ENCODE data around the gene SCP2.

The SCP2 gene

DNA sequence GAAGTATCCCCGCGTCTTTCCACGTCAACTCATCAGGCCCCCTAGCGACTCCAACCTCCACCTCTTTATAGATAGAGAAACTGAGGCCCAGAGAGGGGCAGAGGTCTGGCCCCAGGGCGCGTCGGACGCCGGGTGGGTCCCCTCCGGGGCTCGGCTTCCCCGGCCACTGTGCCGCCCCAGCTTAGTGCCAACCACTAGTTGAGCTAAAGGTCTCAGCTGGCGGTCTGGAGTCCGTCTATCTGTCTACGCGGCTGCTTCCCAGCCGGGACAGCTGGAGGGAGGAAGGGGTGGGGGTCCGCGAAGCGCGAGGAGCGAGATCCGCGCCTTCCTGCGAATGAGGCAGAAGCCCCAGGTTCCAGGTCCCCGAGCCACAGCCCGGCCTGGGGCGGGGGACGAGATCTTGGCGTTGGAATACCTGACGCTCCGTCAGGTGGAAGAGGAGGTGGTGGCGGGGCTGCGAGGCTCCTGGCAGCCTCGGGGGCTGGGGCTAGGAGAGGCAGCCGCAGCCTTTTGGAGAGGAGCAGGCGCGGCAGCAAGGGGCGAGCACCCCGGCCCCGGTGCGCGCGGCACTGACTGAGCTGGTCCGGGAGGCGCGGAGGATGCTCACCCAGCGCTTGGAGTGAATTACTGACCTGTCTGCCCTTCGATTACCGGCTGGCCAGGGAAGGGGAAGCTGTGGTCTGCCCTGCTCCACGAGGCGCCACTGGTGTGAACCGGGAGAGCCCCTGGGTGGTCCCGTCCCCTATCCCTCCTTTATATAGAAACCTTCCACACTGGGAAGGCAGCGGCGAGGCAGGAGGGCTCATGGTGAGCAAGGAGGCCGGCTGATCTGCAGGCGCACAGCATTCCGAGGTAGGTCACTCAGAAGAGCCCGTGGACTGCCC is 135.9 kb downstream of the SCP2 start:
- DNase-seq (ENCODE audit: extremely low spot score, insufficient read length, low read depth) (no peak), FAIRE-seq (no peak)

DNA sequence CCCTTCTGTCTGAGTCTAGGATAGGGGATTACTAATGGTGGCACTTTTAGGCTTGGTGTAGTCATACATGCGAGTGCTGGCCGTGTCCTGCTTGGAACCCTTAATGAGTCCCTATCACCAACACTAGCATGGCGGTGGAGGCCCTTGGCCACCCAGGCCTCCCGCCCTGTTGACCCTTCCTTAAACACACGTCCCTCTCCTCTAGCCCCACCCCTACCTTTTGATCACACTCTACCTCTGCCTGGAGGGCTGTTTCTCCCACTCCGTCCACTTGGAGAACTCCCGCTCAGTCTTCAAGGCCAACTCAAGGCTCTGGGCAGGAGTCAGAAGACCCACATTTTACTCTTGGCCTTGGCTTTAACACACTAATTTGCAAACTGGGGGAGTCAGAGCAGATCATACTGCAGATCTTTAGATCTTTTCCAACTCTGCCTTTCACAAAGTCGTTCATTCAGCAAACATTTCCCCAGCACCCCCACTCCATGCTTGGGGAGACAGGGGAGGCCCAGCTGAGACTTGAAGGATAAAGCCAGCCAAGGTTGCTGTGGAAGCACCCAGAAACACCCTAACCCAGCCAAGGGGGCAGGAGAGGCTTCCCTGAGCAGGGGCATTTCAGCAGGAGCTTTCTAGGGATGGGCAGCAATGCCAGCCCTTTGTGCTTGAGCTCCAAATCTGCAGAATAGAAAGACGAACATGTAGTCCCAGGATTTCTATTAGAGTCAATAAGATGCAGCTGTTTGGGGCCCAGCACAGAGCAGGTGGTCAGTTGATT is 136.9 kb downstream of the SCP2 start:
- DNase-seq (ENCODE audit: extremely low spot score, insufficient read length, low read depth) (no peak), FAIRE-seq (no peak)

DNA sequence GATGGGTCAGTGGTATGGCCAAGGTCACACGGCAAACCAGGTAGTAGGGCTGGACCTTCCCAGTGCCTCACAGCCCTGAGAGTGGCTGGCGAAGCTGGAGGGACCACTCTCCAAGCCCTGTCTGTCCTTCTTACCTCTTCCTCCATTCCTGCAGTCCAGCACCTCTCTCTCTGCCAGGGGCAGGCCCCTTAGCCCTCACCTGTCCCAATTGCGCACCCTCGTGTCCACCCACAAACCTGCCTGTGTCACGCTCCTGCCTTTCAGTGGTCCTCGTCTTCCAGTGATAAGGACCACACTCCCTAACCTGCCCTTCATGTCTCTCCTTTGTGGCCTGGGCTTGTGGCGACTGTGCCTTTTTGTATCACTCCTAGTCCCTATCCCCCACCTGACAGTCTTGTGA is 138.3 kb downstream of the SCP2 start:
- FAIRE-seq: no peak

DNA sequence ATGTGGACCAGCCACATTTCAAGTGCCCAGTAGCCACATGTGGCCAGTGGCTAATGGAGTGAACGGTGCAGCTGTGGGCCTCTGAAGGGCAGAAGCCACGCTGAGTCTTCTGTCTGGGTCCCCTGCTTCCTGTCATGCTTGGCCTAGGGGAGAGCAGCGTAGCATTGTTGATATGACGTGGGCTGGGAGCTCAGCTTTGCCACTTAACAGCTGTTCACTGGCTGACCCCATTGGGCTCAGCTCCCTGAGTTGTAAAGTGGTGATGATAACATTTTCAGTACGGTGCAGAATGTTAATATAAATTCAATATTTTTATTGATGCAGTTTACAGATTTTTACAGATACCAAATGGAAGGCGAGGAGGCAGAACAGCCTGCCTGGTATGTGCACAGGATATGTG is 139.4 kb downstream of the SCP2 start:
- no peak for FAIRE-seq
- no peak for DNase-seq (ENCODE audit: extremely low spot score, insufficient read length, low read depth)

More for the DNA sequence above, 138.3 kb downstream of the SCP2 start:
- DNase-seq (ENCODE audit: extremely low spot score, insufficient read length, low read depth): no peak

DNA sequence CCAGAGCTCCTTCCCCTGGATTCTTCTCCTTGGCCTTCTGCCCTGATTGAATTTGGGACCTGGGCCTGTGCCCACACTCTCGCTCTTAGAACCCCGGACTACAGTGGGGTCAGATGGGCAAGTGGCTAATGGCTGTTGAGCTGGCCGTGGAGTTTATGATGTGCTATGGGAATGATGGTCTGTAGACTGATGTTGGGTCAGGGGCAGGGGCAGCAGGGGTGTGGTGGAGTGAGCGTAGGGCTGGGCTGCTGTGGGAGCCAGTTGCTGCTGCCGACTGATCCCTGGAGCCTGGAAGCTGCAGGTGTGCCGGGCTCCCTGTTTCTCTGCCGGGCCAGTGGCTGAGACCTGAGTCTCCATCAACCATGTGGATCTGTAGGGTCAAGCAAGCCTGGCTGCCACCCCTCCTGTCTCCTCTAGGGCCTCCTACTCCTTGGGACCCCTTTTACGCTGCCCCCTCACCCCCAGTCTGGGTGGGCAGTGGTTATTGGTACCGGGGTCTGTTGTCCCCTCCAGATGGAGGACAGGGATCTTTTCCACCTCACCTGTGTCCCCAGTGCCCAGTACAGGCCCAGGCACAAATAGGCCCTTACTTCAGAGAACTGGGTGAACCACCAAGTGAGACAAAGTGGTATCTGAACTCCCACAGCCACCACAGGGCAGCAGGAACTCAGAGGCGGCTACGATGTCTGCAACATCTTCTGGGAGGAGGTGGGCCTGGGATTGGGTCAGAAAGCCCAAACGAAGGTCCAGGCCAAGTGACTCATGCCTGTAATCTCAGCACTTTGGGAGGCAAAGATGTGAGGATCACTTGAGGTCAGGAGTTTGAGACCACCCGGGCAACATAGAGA is 140.0 kb downstream of the SCP2 start:
- DNase-seq (ENCODE audit: extremely low spot score, insufficient read length, low read depth) (no peak), FAIRE-seq (no peak)

DNA sequence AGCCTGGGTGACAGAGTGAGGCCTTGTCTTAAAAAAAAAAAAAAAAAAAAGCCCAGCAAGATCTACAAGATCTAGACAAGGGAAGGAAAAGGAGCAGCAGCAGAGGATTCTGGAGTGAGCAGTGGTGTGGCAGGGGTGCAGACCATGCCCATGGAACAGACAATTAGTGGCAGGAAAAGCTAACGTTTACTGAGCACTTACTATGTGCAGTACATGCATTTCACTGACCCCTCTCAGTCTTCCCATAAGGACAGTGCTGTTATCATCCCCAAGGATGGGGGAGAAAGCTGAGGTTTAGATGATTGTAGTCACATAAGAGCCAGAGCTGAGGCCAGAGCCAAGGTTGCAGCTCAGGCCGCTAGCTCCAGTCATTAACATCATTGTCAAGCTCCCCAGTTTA is 140.8 kb downstream of the SCP2 start:
- no peak for DNase-seq (ENCODE audit: extremely low spot score, insufficient read length, low read depth)

DNA sequence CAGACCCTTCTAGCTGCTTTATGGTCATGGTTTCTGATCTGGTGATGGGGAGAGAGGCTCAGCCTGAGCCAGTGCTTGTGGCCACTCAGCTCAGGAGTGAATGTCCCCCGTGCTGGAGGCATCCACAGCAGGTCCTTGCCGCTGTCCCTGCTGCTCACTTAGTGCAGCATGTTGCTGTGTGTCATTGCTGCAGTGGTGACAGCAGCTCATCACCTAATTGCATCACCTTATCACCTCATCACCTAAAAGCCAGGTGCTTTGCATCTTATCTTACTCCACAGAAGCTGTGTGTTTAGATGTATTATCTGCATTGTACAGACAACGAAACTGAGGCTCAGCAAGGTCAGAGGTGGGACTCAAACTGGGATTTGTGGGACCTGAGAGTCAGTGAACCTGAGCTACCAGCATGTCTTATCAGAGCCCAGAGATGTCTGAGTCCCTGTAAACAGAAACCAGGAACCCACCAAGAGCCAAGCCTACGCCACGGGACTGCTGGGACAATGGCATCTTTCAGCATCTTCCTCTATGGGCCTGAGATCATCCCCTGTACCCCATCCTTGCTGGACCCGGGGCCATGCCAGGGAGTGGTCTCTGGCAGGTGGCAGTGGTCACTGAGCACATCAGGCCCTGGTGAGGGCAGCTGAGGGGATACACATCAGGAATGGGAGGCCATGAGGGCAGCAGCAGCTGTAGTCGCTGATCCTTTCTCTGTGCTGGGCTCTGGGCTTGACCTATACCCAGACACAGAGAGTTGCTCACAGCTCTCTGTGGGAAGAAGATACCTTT is 141.4 kb downstream of the SCP2 start:
- FAIRE-seq (no peak), DNase-seq (ENCODE audit: extremely low spot score, insufficient read length, low read depth) (no peak)

More for the DNA sequence above, 140.8 kb downstream of the SCP2 start:
- FAIRE-seq: no peak

DNA sequence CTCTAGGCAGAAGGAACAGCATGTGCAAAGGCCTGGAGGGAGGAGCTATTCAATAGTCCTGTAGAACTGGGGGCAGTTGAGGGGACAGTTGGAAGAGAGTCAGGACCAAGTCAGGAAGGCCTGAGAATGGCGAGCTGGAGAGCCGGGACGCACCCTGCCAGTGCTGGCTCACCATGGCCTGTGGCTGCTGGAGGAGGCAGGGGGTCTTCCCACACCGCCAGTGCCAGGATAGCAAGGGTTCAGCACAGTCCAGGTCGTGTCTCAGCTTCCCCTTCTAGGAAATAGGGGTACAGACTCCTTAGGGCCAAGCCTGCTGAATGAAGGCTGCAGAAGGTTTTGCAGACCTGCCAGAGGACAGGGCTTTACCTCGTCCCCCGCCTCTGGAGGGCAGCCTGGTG is 142.2 kb downstream of the SCP2 start:
- FAIRE-seq: no peak
- DNase-seq (ENCODE audit: extremely low spot score, insufficient read length, low read depth): no peak

DNA sequence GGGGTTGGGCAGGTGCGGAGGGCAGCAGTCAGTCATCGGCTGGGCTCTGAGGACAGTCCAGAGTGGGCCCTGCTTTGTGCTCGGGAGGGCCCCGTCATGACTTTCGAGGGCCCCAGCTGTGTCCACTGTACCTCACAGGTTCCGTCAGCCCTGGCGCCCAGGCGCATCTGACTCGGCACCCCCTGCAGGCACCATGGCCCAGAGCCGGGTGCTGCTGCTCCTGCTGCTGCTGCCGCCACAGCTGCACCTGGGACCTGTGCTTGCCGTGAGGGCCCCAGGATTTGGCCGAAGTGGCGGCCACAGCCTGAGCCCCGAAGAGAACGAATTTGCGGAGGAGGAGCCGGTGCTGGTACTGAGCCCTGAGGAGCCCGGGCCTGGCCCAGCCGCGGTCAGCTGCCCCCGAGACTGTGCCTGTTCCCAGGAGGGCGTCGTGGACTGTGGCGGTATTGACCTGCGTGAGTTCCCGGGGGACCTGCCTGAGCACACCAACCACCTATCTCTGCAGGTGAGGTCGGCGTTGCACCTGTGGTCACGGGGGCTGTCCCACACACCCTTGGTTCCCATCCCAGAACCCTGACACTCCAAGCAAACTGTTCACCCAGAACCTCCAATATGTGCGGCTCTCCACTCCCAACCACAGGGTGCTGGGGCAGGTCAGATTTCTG is 142.7 kb downstream of the SCP2 start:
- DNase-seq (ENCODE audit: extremely low spot score, insufficient read length, low read depth) (no peak), FAIRE-seq (no peak)

DNA sequence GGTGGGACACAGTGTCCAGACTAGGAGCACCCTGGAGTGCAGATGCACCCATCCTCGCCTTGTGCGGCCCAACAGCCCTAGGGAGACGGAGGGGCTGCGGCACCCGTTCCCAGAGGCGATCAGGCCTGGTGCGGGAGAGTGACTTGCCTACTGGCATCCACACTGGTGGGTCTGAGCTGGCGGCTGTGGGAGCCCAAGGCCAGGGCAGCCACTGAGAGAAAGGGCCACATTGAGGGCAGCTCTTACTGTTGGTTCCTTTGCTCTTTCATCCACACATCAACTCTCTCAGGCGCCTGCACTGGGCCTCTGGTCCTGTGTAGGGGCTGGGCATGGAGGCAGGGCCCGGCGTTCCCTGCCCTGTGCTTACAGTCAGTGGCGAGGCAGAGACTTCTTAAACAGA is 143.5 kb downstream of the SCP2 start:
- DNase-seq (ENCODE audit: extremely low spot score, insufficient read length, low read depth) (no peak), FAIRE-seq (no peak)

DNA sequence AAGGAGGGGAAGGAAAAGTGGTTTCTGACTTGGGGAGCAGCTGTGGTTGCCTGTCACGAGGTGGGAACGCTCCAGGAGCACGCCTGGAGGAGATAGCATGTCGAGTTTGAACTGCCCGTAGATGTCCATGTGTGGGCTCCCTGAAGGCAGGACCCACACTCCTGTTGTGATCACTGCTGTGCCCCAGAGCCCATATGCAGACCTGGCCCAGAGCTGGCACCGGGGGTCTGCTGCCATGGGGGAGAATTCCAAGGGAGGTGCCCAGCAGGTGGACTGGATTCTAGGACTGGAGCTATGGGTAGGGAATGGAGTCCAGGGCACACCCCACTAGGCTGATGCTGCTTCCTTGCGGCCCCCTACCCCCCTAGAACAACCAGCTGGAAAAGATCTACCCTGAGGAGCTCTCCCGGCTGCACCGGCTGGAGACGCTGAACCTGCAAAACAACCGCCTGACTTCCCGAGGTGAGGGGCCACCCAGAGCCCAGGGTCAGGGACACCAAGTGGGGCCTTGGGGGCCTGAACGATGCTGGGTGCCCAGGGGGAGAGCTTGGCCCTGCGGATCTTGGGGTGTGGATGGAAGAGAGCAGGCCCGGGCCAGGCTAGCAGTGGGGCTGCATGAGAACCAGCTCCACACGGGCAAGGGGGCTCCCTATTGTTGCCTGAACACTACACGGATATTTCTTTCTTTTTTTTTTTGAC is 144.2 kb downstream of the SCP2 start:
- FAIRE-seq (no peak), DNase-seq (ENCODE audit: extremely low spot score, insufficient read length, low read depth) (no peak)

DNA sequence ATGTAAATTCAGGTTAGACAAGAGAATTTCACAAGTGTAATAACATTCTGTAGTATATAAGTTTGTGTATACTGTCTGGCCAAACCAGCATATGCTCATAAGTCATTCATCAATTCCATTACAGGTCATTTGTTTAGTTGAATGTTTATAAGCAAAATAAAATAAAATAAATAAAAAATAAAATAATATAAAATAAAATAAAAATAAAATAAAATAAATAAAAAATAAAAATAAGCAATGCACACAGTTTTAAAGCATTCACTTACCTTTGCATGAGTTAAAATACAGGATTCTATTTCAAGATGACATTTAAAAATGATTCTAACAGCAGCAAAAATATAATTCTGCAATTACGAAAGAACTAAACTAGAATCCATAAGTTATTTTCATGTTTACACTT is 144.8 kb downstream of the SCP2 start:
- DNase-seq (ENCODE audit: extremely low spot score, insufficient read length, low read depth) (no peak), FAIRE-seq (no peak)

DNA sequence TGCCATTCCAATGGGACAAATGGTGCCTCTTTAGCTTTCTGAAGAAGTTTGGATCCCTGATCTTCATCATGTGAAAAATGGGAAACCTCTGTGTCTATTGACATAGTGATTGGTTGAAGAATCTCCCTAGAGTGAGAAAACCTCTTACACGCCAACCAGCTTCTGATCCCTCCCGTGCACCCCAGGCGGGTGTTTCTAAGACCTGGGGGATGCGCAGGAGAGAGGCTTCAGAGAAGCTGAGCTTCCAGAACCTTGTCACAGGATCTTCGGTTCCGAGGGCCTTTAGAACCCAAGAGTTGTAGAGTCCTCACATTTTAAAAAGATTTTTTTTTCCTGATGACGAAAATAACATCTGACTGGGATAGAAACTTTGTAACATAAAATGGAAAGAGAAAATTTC is 146.2 kb downstream of the SCP2 start:
- no peak for FAIRE-seq

DNA sequence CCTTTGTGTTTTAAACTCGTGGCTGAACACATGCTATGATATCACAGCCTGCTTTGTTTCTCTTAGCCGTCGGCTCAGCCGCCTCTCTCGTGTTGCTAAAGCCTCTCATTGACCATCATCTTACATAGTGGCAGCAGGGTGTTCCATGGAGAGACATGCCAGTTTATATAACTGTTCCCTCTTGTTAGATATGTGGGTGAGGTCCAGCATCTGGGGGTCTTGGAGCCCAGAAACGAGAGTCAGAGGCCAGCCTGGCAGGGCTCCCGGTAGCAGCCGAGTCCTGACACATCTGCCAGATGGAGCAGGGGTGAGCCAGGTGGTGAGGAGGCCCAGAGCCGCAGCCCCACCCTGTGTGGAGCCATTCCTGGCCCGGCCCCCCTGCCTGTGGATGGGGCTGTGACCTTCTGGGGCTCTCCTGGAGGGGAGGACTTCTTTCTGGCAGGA is 146.8 kb downstream of the SCP2 start:
- DNase-seq (ENCODE audit: extremely low spot score, insufficient read length, low read depth) (no peak), FAIRE-seq (no peak)

More for the DNA sequence above, 146.2 kb downstream of the SCP2 start:
- DNase-seq (ENCODE audit: extremely low spot score, insufficient read length, low read depth): no peak

DNA sequence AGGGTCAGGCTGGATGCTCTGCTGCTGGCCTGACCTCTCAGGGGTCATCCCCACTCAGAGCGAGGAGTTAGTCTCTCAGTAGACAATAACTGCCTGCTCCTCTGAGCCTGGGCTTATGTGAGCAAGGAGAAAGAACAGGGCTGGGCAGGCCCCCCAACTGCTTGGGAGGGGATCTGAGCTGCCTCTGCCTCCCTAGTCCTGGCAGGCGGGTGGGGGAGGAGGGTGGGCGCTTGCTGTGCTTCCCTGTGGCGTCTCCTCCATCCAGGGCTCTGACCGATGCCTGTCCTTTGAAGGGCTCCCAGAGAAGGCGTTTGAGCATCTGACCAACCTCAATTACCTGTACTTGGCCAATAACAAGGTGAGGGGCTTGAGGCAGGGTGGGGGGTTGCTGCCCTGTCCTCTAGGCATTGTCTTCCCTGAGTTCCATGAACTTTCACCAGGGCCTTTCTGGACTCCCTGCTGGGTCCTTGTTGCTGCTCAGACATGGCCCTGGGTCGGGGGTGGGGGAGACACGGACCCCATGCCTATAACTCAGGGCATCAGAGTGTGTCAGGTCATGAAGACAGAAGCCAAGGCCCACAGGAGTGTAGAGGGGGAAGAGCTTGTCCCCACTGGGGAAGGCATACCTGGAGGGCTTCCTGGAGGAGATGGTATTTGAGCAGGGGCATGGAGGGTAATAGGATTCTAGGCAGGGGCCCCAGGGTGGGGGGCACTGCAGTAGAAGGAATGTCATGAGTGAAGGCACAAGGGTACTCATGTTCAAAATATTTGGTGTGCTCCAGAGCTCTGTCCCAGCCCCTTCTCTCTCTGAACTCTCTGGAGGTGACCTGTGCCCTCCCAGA is 147.5 kb downstream of the SCP2 start:
- DNase-seq (ENCODE audit: extremely low spot score, insufficient read length, low read depth) (no peak), FAIRE-seq (no peak)

DNA sequence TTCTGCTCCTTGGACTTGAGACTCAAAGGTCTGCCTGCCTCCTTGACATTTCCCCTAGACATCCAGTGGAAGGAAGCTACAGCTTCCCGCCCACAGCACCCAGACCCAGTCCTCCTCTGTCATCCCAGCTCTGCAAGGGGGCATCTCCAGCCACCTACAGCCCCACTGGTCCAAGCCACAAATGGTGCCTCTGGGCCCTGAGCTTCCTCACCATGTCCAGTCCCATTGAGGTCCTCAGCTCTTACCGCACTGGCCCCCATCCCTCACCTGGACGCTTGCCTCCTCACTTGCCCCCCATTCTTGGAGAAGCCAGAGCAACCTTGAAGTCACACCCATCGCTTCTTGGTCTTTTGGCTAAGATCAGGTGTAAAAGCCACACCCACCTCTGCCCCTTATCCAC is 148.1 kb downstream of the SCP2 start:
- DNase-seq (ENCODE audit: extremely low spot score, insufficient read length, low read depth) (no peak), FAIRE-seq (no peak)

DNA sequence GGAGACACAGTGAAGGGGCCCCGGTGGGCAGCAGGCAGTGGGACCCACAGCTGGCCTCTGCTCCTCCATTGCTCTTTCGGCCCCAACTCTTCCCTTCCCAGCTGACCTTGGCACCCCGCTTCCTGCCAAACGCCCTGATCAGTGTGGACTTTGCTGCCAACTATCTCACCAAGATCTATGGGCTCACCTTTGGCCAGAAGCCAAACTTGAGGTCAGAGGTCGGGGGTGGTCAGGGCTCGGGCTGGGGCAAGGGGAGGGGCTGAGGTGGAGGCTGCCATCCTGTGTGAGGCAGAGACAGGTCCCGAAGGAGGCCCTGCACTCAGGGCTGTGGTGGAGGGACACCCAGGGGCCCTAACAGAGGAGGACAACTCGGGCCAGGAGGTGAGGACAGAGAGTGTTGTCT is 148.7 kb downstream of the SCP2 start:
- FAIRE-seq: no peak
- DNase-seq (ENCODE audit: extremely low spot score, insufficient read length, low read depth): no peak

DNA sequence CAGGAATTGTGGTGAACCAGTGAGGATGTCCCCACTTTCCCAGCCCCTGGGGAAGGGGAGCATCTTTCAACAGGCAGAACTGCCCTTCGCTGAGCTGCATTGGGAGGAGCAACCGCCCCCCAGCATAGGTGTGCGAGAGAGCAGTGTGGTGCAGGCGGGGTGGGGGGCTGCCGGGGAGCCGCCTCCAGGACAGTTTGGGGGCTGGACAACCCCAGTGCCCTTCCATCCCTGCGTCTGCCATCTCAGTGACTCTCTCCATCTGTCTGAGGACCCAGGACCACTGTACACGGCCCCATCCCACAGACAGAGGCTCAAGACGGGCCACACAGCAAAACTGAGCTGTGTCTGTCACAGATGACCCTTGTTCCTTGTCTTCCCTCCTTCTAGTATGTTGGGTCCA is 149.1 kb downstream of the SCP2 start:
- FAIRE-seq (no peak), DNase-seq (ENCODE audit: extremely low spot score, insufficient read length, low read depth) (no peak)

Measured in GM18507 (cell line).